GM21423 (cell line): ENCODE results near the gene DGKD.

Experiments used
- ATAC-seq: cut with Tn5 transposase; IDR thresholded peaks from one replicate; pipeline ENCODE4 v1.9.1; 2021; ENCODE audit warnings: mild to moderate bottlenecking, moderate library complexity; ENCODE audit not compliant: unreplicated experiment

Gene DGKD

DNA sequence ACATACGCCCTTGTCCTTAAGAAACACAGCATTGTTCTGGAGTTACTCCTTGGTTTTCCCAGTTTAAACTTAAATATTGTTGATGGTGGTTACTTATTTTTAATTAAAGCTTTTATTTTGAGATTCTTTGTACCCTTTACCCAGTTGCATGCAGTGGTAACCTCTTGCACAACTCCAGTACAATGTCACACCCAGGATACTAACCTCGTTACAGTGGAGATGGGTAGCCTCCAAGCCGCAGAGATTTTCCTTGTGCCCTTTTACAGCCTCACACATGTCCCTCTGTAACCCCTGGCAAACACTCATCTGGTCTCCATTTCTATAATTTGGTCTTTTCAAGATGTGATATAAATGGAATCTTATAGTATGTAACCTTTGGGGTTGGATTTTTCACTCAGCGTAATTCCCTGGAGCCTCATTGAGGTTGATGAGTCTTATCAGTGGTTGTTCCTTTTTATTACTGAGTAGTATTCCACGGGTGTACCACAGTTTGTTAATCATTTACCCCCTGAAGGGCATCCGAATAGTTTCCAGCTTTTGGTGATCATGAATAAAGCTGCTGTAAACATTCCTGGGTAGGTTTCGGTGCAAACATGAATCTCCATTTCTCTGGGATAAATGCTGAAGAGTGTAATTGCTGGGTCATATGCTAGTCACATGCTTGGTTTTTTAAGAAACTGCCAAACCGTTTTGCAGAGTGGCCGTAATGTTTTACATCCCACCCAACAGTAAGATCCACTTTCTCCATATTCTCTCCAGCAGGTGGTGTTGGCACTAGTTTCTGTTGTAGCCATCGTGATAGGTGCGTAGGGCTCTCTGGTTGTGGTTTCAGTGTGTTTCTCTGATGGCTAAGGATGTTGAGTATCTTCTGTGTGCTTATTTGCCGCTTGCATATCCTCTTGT, 68.6 kb downstream of the DGKD start:
- ATAC-seq = no peak

DNA sequence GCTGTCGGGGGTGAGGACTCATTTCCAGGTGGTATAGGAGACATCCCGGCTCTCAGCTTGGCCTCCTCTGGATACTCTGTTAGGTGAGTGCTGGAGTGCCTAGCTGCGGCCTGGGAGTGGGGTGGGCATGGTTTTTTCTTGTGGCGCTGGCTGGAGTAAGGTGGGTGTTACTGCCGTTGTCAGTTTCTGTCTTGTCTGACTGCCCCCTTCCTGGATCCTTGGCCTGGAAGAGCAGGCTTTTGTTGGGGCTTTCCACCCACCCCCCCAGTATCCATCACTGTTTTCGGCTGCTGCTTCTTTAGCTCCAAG, 69.2 kb downstream of the DGKD start:
- ATAC-seq = no peak

- no peak for ATAC-seq
Measured at GRCh38 chr2:233424154-233424951, 70.1 kb downstream of the DGKD start.

- no peak for ATAC-seq
Measured at GRCh38 chr2:233426619-233427342, 72.5 kb downstream of the DGKD start.

- no peak for ATAC-seq
Measured at GRCh38 chr2:233428008-233428407, 73.7 kb downstream of the DGKD start.

- no peak for ATAC-seq
Measured at GRCh38 chr2:233428438-233428837, 74.1 kb downstream of the DGKD start.

DNA sequence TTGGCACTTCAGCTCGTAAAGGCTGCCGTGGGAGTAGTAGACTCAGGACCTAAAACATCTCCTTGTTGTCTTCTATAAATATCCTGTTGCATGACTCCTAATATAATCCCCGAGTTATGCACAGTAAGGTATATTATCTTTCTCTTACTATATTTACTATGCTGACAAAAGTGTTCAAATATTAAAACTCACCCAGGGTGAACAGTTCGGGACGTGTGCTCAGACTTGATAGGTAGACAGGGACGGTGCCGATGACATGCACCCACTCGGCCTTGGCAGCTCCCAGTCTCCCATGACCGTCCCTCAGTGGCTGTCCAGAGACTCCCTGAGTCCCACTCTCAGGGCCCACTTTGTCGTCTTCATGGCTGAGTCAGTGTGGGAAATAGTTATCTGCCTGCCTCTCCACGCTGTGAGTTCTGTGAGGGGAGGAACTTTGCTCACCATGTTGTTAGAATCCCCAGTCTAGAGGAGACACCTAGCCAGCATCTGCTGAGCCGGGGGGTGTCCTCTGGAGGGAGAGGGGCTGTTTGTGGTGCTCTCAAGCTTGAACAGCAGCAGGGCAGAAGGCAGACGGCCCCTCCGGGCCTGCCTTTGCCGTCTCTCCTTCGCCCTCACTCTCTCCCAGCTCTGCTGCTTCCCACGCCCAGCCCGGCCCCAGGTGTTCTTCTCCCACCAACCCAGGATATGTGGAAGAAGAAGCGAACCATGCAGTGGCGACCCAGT, 75.0 kb downstream of the DGKD start:
- ATAC-seq = no peak

DNA sequence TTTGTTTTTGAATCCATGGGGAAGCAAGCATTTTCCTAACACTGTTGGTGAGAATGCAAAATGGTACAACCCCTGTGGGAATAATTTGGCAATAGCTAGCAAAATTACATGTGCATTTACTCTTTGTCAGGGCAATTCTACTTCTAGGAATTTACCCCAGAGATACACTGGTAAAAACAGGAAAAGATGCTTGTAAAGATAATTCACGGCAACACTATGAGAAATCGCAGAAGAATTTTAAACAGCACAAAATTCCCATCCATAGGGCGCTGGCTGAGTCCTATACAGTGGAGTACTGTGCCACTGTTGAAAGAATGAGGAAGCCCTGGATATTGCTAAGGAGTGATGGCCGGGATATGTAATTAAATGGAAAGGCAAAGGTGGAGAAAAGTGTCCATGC, 75.8 kb downstream of the DGKD start:
- no peak for ATAC-seq

DNA sequence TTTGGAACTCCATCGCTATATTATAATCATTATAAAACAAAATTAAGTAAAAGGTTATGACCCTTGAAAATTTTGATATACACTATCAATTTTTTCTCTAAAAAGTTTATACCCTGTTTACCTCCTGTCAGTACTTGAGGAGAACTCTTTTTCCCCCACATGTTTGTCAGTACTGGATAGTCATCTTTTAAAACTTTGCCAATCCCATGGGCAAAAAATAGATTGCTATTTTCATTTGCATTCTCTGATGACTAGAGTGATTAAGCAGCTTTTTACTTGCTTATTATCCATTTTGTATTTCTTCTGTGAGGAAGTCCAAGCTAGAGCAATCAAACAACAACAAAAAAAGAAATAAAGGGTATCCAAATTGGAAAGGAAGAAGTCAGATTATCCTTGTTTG, 76.4 kb downstream of the DGKD start:
- ATAC-seq = no peak

GRCh38 chr2:233433029-233433428, 78.7 kb downstream of the DGKD start:
- ATAC-seq = no peak

DNA sequence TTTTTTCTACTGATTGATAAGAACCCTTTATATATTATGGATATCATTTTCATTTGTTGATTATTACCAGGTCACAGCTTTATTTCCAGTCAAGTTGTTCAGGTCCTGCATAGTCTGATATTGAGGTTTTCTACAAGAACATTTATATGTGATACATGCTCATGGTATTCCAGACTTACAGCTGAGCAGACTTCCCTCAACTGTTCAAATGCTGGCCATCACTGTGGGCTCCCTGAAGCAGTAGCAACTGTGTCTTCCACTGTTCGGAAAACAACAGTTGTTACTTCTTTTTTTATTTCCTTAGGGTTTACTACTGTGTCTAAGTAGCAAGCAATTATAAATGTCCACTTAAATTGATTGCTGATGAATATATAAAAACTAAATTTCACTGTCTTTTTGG, 79.5 kb downstream of the DGKD start:
- ATAC-seq = no peak

GRCh38 chr2:233434666-233435330, 80.5 kb downstream of the DGKD start:
- no peak for ATAC-seq

DNA sequence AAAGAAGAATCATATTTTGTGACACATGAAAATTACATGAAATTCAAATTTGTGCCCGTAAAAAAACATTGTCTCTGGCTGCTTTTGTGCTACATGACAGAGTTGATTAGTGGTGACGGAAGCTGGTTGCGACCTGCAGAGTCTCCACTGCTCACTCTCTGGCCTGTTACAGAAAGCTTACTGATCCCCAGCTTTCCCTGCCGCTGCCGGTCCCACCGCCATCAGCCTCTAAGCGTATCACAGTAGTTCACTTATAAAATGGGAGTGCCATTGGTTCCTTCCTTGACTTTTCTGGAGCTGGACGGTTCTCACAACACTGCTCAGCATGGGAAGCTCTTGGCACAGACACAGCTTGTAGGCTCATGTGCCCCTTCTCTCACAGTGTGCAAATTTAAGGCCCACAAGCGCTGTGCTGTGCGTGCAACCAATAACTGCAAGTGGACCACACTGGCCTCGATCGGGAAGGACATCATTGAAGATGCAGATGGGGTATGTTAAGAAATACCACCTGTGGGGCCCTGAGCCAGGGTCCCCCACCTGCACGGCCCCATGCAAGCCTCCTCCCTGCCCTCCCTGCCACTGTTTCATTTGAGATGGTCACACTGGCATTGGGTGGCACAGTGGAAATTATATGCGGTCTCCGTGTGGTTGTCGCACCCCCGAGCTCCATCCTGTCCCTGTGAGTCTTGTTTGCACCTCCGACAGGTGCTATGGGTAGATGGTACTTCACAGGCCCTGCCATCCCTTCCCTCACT, 81.3 kb downstream of the DGKD start:
- no peak for ATAC-seq

DNA sequence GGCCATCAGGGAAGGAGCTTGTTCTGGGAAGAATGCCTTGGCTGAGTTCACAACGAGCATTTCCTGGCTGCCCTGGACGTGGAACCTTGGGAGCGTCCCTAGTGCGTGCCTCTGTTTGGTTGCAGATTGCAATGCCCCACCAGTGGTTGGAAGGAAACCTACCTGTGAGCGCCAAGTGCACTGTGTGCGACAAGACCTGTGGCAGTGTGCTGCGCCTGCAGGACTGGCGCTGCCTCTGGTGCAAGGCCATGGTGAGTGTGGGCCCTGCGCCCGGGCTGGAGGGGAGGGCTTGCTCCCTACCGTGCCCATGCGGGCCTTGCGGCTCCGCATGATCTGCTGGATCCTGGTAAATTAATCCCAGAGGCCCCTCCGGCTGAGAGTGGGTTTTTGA, 81.9 kb downstream of the DGKD start:
- no peak for ATAC-seq

DNA sequence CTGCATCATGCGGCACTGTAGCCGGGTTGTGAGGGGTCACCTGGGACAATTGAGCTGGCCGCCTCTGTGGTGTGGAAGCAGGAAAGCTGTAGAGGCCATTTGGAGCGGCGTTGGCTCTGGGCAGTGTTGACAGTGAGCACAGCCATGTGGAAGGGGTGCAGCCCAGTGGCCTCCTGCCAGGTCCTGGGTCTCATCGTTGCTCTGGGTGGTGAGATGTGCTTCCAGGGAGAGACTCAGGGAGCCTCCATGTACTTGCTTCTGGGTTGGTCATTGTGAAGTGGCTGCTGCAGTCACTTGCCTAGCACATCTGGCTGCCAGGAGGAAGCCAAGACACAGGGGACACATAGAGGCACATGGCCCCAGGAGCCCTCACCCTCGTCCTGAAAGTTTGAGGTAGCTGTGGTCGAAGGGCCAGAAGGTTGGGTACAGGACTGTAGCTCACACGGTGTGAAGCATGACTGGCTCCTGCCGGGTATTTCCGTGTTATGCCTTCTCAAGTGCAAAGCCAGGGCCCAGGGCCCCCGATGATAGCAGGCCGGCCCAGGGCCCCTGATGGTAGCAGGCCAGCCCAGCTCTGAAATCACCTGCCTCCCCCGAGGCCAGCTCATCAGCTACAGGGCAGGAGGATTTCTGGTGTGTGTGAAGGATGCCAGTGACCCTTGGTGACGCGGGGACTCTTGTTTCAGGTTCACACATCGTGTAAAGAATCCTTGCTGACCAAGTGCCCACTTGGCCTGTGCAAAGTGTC, 82.6 kb downstream of the DGKD start:
- ATAC-seq = no peak

GRCh38 chr2:233437439-233437955, 83.2 kb downstream of the DGKD start:
- ATAC-seq = no peak

DNA sequence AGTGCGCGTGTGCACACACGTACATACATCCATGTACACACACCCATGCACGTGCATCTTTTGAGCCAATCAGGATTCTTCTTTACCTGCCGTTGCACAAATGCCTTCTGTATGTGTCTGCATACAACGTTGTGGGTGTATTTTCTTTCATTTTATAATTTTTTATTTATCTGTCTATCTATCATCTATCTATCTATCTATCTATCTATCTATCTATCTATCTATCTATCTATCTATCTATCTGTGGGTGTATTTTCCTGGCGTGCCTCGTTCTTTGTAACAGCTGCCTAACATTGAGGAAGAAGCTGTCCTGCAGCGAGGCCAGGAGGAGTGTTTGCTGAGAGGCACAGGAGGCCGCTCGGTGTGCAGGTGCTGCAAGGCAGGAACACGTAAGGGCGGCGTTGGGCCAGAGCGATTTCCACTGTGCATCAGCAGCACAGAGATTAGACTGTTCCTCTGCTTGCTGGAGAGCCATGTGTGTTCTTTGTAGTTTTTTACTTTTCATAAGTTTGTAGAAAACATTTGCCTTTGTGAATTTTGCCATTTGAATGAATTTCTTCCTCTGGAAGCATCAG, 84.4 kb downstream of the DGKD start:
- ATAC-seq = no peak

DNA sequence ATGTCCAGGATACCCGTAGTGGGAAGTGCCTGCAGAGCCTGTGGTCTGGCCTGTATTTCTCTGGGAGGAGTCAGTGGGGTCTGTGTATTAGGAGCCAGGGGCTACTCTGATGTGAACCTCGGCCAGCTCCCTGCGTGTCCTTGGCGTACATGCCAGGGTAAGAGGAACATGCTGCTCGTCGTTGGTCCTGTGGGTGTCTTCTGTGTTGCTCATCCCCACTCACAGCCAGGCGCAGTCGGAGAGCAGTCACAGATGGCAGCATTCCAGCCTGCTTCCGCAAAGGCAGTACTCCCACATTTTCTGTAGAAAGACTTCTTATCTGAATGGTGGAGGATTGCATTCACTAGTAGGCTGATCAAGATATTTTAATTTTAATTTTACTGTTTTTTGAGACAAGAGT, 84.9 kb downstream of the DGKD start:
- no peak for ATAC-seq
